ENCODE results near the gene APP. TPM values are rescaled to one million over a fixed set of nuclear protein-coding genes. Genes with fewer than 3 reads are reported as not detected.

The APP gene
- total RNA-seq, 2 donors from 2014 or later, result 460 to 557 TPM

GRCh38 chr21:26120828-26121227 lies 49.7 kb downstream of the APP start:
- no peak for TF ChIP-seq CTCF (conservative IDR thresholded peaks at IDR 0.05)
- WGBS, 2 experiments (ENCODE audit: insufficient coverage in 1 of 2, insufficient read length in 1 of 2), result 67 to 86% methylated on average over 1 to 4 of the region's 4 CpGs
- H3K27me3 Mint-ChIP-seq (ENCODE audit: insufficient read depth), result no peaks in the 10 kb centered on the region
- H3K27ac Mint-ChIP-seq, result peak overlapping the region; percentile 8
- peak; percentile 80 for DNase-seq
- peaks cover 64% of the 10 kb centered on the region for H3K4me1 Mint-ChIP-seq
- no peak overlapping the region for H3K4me3 ChIP-seq (ENCODE audit: low read length)
- peaks cover 36% of the 10 kb centered on the region for H3K4me1 ChIP-seq (ENCODE audit: control insufficient read depth, insufficient read depth, low read length)
- no peaks in the 10 kb centered on the region for H3K9me3 Mint-ChIP-seq
- H3K27ac ChIP-seq (ENCODE audit: low read depth, low read length), result no peak overlapping the region
- peaks cover 6% of the 10 kb centered on the region for H3K36me3 Mint-ChIP-seq (ENCODE audit: low read depth)
- no peak overlapping the region for H3K4me3 Mint-ChIP-seq
- no peaks in the 10 kb centered on the region for H3K27me3 ChIP-seq (ENCODE audit: control insufficient read depth, insufficient read depth, low read length, poor library complexity, severe bottlenecking)
- H3K9ac ChIP-seq (ENCODE audit: extremely low read depth, low read length, poor library complexity, severe bottlenecking), result no peak overlapping the region
- H3K36me3 ChIP-seq (ENCODE audit: control insufficient read depth, insufficient read depth, low read length), result peaks cover 12% of the 10 kb centered on the region
- no peaks in the 10 kb centered on the region for H3K9me3 ChIP-seq (ENCODE audit: control insufficient read depth, low read length)

- Mint-ChIP-seq H3K27ac (no peak overlapping the region), H3K9me3 (no peaks in the 10 kb centered on the region), H3K4me1 (peaks cover 61% of the 10 kb centered on the region), H3K27me3 (ENCODE audit: insufficient read depth) (no peaks in the 10 kb centered on the region), H3K4me3 (no peak overlapping the region), H3K36me3 (ENCODE audit: low read depth) (peaks cover 9% of the 10 kb centered on the region)
- no peak overlapping the region for H3K27ac ChIP-seq (ENCODE audit: low read depth, low read length)
- TF ChIP-seq CTCF (conservative IDR thresholded peaks at IDR 0.05), result no peak
- no peak overlapping the region for H3K4me3 ChIP-seq (ENCODE audit: low read length)
- 94% methylated on average over 1 of the region's 1 CpG; no CpG with 5 or more reads in 1 of the 2 experiments for WGBS, 2 experiments (ENCODE audit: insufficient coverage in 1 of 2, insufficient read length in 1 of 2)
- no peak overlapping the region for H3K9ac ChIP-seq (ENCODE audit: extremely low read depth, low read length, poor library complexity, severe bottlenecking)
- H3K36me3 ChIP-seq (ENCODE audit: control insufficient read depth, insufficient read depth, low read length), result peaks cover 12% of the 10 kb centered on the region
- peaks cover 33% of the 10 kb centered on the region for H3K4me1 ChIP-seq (ENCODE audit: control insufficient read depth, insufficient read depth, low read length)
- H3K27me3 ChIP-seq (ENCODE audit: control insufficient read depth, insufficient read depth, low read length, poor library complexity, severe bottlenecking), result no peaks in the 10 kb centered on the region
- no peak for DNase-seq
- no peaks in the 10 kb centered on the region for H3K9me3 ChIP-seq (ENCODE audit: control insufficient read depth, low read length)
Measured at GRCh38 chr21:26119906-26120305, 50.7 kb downstream of the APP start.

- Mint-ChIP-seq H3K9me3 (no peaks in the 10 kb centered on the region), H3K27me3 (ENCODE audit: insufficient read depth) (no peaks in the 10 kb centered on the region), H3K36me3 (ENCODE audit: low read depth) (peaks cover 9% of the 10 kb centered on the region), H3K4me1 (peaks cover 56% of the 10 kb centered on the region), H3K27ac (peak overlapping the region; percentile 41), H3K4me3 (no peak overlapping the region)
- H3K4me3 ChIP-seq (ENCODE audit: low read length), result no peak overlapping the region
- peaks cover 27% of the 10 kb centered on the region for H3K4me1 ChIP-seq (ENCODE audit: control insufficient read depth, insufficient read depth, low read length)
- no peak for TF ChIP-seq CTCF (conservative IDR thresholded peaks at IDR 0.05)
- H3K9ac ChIP-seq (ENCODE audit: extremely low read depth, low read length, poor library complexity, severe bottlenecking), result no peak overlapping the region
- H3K36me3 ChIP-seq (ENCODE audit: control insufficient read depth, insufficient read depth, low read length), result peaks cover 17% of the 10 kb centered on the region
- no peaks in the 10 kb centered on the region for H3K9me3 ChIP-seq (ENCODE audit: control insufficient read depth, low read length)
- DNase-seq, result no peak
- no peak overlapping the region for H3K27ac ChIP-seq (ENCODE audit: low read depth, low read length)
- H3K27me3 ChIP-seq (ENCODE audit: control insufficient read depth, insufficient read depth, low read length, poor library complexity, severe bottlenecking), result no peaks in the 10 kb centered on the region
- 73 to 77% methylated on average over 2 of the region's 2 CpGs for WGBS, 2 experiments (ENCODE audit: insufficient coverage in 1 of 2, insufficient read length in 1 of 2)
Measured at GRCh38 chr21:26118938-26119540, 51.5 kb downstream of the APP start.

All from endodermal cell (in vitro differentiated cells).